Adrenal gland (tissue), 12 donors: ENCODE data around the gene DMD. TPM values are rescaled to one million over a fixed set of nuclear protein-coding genes. Genes with fewer than 3 reads are reported as not detected.

ENCODE experiments used
- DNase-seq, 7 donors: peaks; one replicate each; pipeline ENCODE4 v3.0.0-alpha.2; 2019 to 2020
- H3K27ac ChIP-seq, 5 donors: fragments of 200-600 bp; sonication (generic) in 4 of 5; 1 replicate in 3 of 5; 2 replicates in 2 of 5; pipeline versions ENCODE4 v1.5.1 to v1.8.0; 2016 to 2020; ENCODE audit warnings: mild to moderate bottlenecking in 1 of 5
- H3K27me3 ChIP-seq: fragments of 200-600 bp; 2 replicates; pipeline ENCODE4 v1.8.0; 2021
- H3K36me3 ChIP-seq, 2 donors: fragments of 200-600 bp; replicated peaks in 1 of 2; 1 replicate in 1 of 2; 2 replicates in 1 of 2; pipeline versions ENCODE4 v1.5.1 to v1.8.0; 2018 to 2022
- H3K4me1 ChIP-seq, 2 donors: fragments of 200-600 bp; replicated peaks in 1 of 2; 1 replicate in 1 of 2; 2 replicates in 1 of 2; pipeline versions ENCODE4 v1.5.1 to v1.8.0; 2018 to 2021
- H3K4me3 ChIP-seq, 4 donors: fragments of 200-600 bp; sonication (generic) in 3 of 4; one replicate each; pipeline ENCODE4 v1.5.1; 2016 to 2018
- H3K9me3 ChIP-seq, 3 donors: fragments of 200-600 bp; sonication (generic) in 1 of 3; replicated peaks in 1 of 3; 1 replicate in 2 of 3; 2 replicates in 1 of 3; pipeline versions ENCODE4 v1.5.1 to v1.8.0; 2016 to 2021
- CTCF ChIP-seq, 6 experiments: fragments of 450-650 bp in 4 of 6; fragments of 200-600 bp in 2 of 6; sonication (generic) in 1 of 6; IDR thresholded peaks; 1 replicate in 5 of 6; 2 replicates in 1 of 6; pipeline versions ENCODE4 v1.5.1 to v1.8.0; 2016 to 2021; ENCODE audit warnings: antibody characterized with exemption in 6 of 6, mild to moderate bottlenecking in 2 of 6, moderate library complexity in 1 of 6
- POLR2A ChIP-seq, 2 donors: fragments of 450-650 bp; IDR thresholded peaks; one replicate each; pipeline ENCODE4 v1.6.1; 2017; ENCODE audit warnings: antibody characterized with exemption in 2 of 2, mild to moderate bottlenecking in 2 of 2, moderate library complexity in 1 of 2
- WGBS, 4 donors: extraction: QIAGEN DNeasy Blood & Tissue Kit in 2 of 4; methylation state at CpG; one replicate each; pipeline versions ENCODE4 v1.1.5 to v1.1.7; 2013 to 2017; 5-methylcytosine and 5-hydroxymethylcytosine counted together
- intact Hi-C, 2 donors: fragments of 100-400 bp; cut with DNase I; formaldehyde crosslinking; loops; one replicate each; pipeline versions ENCODE4 v1.14.1 to v1.15.0; 2022 to 2023
- polyA plus RNA-seq, 3 donors: library from polyadenylated mRNA; stranded (reverse); fragments of 200-250 nt in 2 of 3; fragments of 350-450 nt in 1 of 3; fragmentation: Illumina TruSeq in 1 of 3; extraction: RNeasy Lipid Tissue Mini Kit (QIAGEN cat#74804) in 1 of 3; gene quantifications; one replicate each; pipeline ENCODE4 v1.2.3, GENCODE V29; 2013 to 2014
- total RNA-seq, 9 donors: library from RNA; depleted of rRNA in 4 of 9; stranded (reverse); fragments of >200 nt in 4 of 9; fragments of 120-200 nt in 1 of 9; fragmentation: NEBNext Ultra II Directional in 1 of 9; extraction: Animal tissue kit (Norgen Biotek cat#: 25700) in 1 of 9; gene quantifications; one replicate each; pipeline versions ENCODE4 v1.1.0 to v1.2.4, GENCODE V29; 2013 to 2023
- donor health status: healthy with polysubstance abuse.
- donor health status: Bipolar disorder and iron deficiency.
- donor health status: DM: yes; HTN: yes; CAD: no.
- donor health status: DM: no; HTN: no; CAD: no.
- donor health status: DM: no; HTN: no; CAD: no.
- donor health status: DM: yes; HTN: yes; CAD: no.

DMD gene
- total and polyA plus RNA-seq, 12 donors, result 14.6 to 89.7 (median 36.2) TPM

DNA sequence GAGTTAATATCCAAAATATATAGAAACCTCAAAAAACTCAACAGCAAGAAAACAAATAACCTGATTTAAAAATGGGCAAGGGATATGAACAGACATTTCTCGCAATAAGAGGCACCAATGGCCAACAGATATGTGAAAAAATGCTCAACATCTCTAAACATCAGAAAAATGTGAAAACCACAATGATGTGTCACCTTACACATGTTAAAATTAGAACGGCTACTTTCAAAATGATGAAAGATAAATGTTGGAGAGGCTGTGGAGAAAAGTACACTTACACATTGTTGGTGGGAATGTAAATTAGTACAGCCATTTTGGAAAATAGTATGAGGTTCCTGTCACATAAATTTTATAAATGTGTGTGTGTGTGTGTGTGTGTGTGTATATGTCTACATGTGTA is 731.3 kb downstream of the DMD start:
- WGBS, 4 donors, result 83 to 96% (median 84%) methylated on average over 2 of the region's 2 CpGs
- Histone ChIP-seq H3K4me1 (no peaks in the 10 kb centered on the region), H3K9me3 (no peaks in the 10 kb centered on the region), H3K4me3 (no peak overlapping the region), H3K36me3 (no peaks in the 10 kb centered on the region), H3K27me3 (no peaks in the 10 kb centered on the region), H3K27ac (no peak overlapping the region)
- TF ChIP-seq POLR2A (IDR thresholded peaks at IDR 0.05) (no peak), CTCF (IDR thresholded peaks at IDR 0.05) (no peak)
- intact Hi-C loops, result no loop called here
- no peak for DNase-seq

DNA sequence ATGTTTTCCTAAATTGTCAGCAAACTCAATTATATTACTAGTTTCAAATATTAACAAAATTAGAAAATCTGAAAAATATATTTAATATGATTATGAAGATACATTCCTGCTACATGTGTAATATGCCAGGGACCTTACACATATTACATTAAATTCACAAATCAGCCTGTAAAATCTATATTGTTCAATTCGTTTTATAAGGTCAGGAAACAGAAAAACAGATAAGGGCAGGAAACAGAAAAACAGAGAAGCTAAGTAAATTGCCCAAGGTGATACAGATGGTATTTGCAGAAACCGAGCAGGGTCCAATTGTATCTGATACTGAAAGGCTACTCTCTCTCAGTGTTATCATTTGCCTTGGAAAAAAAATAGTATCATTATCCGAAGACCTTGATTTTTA is 739.0 kb downstream of the DMD start:
- H3K27ac ChIP-seq, result no peak overlapping the region
- peaks cover 0 to 2% (median 0%) of the 10 kb centered on the region in 3 donors for H3K9me3 ChIP-seq
- 51 to 70% (median 54%) methylated on average over 3 of the region's 3 CpGs for WGBS, 4 donors
- intact Hi-C loops, result no loop called here
- H3K36me3 ChIP-seq, result no peaks in the 10 kb centered on the region
- H3K4me3 ChIP-seq, result no peak overlapping the region
- no peaks in the 10 kb centered on the region for H3K4me1 ChIP-seq
- no peaks in the 10 kb centered on the region for H3K27me3 ChIP-seq
- DNase-seq, result no peak
- TF ChIP-seq CTCF (IDR thresholded peaks at IDR 0.05) (no peak), POLR2A (IDR thresholded peaks at IDR 0.05) (no peak)

DNA sequence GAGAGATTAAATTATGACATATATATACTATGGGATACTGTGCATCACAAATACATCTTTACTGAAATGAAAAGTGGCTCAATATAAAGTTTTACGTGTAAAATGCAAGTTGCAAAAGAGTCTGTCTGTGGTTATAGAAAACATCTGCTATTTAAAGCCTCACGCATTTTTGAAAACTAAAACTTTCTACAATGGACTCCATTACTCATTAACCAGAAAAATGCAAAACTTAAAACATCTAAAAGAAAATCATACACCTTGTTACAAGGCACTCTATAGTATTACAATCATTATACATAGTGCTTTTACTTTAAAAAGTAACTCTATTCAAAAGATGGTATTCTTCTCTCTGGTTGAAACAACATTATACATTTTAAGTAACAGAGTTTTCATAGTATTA is 755.6 kb downstream of the DMD start:
- intact Hi-C loops, result no loop called here
- WGBS, 4 donors, result 75 to 93% (median 87%) methylated on average over 2 of the region's 2 CpGs
- Histone ChIP-seq H3K9me3 (no peaks in the 10 kb centered on the region), H3K4me1 (no peaks in the 10 kb centered on the region), H3K27ac (no peak overlapping the region), H3K27me3 (peaks cover 6% of the 10 kb centered on the region), H3K36me3 (no peaks in the 10 kb centered on the region), H3K4me3 (no peak overlapping the region)
- no peak for DNase-seq
- TF ChIP-seq CTCF (IDR thresholded peaks at IDR 0.05) (no peak), POLR2A (IDR thresholded peaks at IDR 0.05) (no peak)

- intact Hi-C loops, result no loop called here
- TF ChIP-seq POLR2A (IDR thresholded peaks at IDR 0.05) (no peak), CTCF (IDR thresholded peaks at IDR 0.05) (no peak)
- no peak overlapping the region for H3K27ac ChIP-seq
These were observed 759.2 kb downstream of the DMD start for GRCh38 chrX:32451954-32452695.

More at GRCh38 chrX:32451954-32452695, 759.2 kb downstream of the DMD start:
- H3K4me3 ChIP-seq, result no peak overlapping the region
- H3K27me3 ChIP-seq, result peaks cover 6% of the 10 kb centered on the region
- DNase-seq, result no peak
- no peaks in the 10 kb centered on the region for H3K36me3 ChIP-seq
- WGBS, 4 donors, result 80 to 95% (median 91%) methylated on average over 3 of the region's 3 CpGs
- no peaks in the 10 kb centered on the region for H3K4me1 ChIP-seq
- no peaks in the 10 kb centered on the region for H3K9me3 ChIP-seq
